Mucosa of stomach (tissue), 1 donor: ENCODE measurements around the gene PDE1C.
"Not testable (repeated sequence)": the region's sequence is repeated elsewhere in the genome, so short reads cannot be mapped to it uniquely, and the experiment has no call there.

Experiments
- H3K27me3 ChIP-seq: one replicate; pipeline ENCODE4 v1.7.0; 2013; ENCODE audit warnings: mild to moderate bottlenecking, low read length; ENCODE audit not compliant: control insufficient read depth, insufficient read depth
- H3K36me3 ChIP-seq: one replicate; pipeline ENCODE4 v1.7.0; 2013; ENCODE audit warnings: low read length; ENCODE audit not compliant: control insufficient read depth, insufficient read depth
- H3K4me1 ChIP-seq: one replicate; pipeline ENCODE4 v1.7.0; 2013; ENCODE audit warnings: mild to moderate bottlenecking, low read length; ENCODE audit not compliant: control insufficient read depth, insufficient read depth
- H3K4me3 ChIP-seq: one replicate; pipeline ENCODE4 v1.7.0; 2013; ENCODE audit warnings: low read length
- H3K9ac ChIP-seq: one replicate; pipeline ENCODE4 v1.7.0; 2013; ENCODE audit warnings: mild to moderate bottlenecking, low read length, moderate library complexity
- H3K9me3 ChIP-seq: one replicate; pipeline ENCODE4 v1.7.0; 2013; ENCODE audit warnings: mild to moderate bottlenecking, low read length, moderate library complexity; ENCODE audit not compliant: control insufficient read depth
- donor health status: Pancreatic carcinoma.

PDE1C gene

GRCh38 chr7:32093415-32094408 is 23.5 kb upstream of the PDE1C start:
- no peaks in the 10 kb centered on the region for H3K4me1 ChIP-seq
- H3K27me3 ChIP-seq = no peaks in the 10 kb centered on the region
- no peaks in the 10 kb centered on the region for H3K9me3 ChIP-seq
- H3K9ac ChIP-seq = no peak overlapping the region
- H3K36me3 ChIP-seq = no peaks in the 10 kb centered on the region
- no peak overlapping the region for H3K4me3 ChIP-seq

DNA sequence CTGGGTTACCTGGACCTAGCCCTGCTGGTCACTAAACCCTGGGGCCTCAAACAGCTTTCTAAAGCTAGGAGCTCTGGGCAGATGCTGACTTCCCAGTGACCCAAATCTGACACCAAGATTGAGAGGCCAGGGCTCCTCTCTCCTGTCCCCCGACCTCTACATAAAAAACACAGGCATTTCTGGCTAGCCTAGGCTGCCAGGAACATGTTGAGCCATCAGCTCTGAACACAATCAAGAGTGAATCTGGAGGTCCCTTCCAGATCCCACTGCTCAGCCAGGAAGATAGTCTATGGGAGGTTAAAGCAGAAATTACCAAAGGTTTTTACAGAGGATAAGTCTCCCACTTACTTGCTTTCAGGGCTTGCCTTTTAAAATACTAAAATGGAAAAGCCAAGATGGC is 22.1 kb upstream of the PDE1C start:
- Histone ChIP-seq H3K36me3 (no peaks in the 10 kb centered on the region), H3K9me3 (no peaks in the 10 kb centered on the region), H3K4me3 (no peak overlapping the region), H3K27me3 (no peaks in the 10 kb centered on the region), H3K4me1 (no peaks in the 10 kb centered on the region), H3K9ac (no peak overlapping the region)

DNA sequence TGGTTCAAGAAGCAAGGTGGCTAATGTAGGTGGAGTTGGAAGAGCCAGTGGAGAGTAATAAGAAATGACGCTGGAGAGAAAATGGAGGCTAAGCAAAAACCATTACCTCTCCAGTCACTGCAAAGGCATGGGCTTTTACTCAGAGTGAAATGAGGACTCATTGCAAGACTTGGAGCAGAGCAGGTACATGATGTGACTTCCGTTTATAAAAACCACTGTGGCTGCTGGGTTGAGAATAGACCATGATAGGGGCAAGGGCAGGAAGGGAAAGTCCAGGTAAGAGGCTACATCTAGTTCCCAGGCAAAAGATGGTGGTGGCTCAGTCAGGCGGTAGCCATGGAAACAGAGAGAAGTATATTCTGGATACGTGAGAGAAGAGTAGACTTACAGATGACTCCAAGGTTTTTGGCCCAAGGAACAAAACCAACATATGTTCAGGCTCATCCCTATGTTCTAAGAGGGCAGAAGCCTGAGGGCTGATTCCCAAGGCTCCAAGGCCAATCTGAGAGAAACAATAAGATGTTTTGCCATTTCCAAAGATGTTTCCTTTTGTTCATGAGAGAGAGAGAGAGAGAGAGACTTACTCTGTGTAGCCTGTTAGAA is 21.5 kb upstream of the PDE1C start:
- H3K27me3 ChIP-seq = no peaks in the 10 kb centered on the region
- no peaks in the 10 kb centered on the region for H3K4me1 ChIP-seq
- no peak overlapping the region for H3K4me3 ChIP-seq
- no peak overlapping the region for H3K9ac ChIP-seq
- H3K9me3 ChIP-seq = no peaks in the 10 kb centered on the region
- no peaks in the 10 kb centered on the region for H3K36me3 ChIP-seq

DNA sequence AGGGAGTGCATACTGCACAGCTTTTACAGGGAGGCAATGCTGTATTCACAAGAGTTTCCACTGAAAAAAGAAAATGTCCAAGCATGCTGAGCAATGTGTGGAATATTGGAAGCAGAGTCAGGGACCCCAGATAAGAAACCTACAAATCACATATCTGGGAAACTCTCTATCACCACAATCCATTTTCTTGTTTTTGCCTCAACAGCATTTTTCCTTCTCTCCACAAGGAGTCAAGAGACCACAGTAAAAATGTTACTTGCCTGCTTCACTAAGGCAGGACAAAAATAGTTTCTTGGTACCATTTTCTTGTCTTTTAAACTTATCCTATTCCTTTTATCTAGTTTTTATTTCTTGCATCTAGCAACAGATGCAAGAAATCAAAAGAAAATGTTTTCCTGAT is 19.5 kb upstream of the PDE1C start:
- no peaks in the 10 kb centered on the region for H3K27me3 ChIP-seq
- H3K4me1 ChIP-seq = no peaks in the 10 kb centered on the region
- H3K36me3 ChIP-seq = no peaks in the 10 kb centered on the region
- H3K9ac ChIP-seq = no peak overlapping the region
- H3K4me3 ChIP-seq = no peak overlapping the region
- no peaks in the 10 kb centered on the region for H3K9me3 ChIP-seq

DNA sequence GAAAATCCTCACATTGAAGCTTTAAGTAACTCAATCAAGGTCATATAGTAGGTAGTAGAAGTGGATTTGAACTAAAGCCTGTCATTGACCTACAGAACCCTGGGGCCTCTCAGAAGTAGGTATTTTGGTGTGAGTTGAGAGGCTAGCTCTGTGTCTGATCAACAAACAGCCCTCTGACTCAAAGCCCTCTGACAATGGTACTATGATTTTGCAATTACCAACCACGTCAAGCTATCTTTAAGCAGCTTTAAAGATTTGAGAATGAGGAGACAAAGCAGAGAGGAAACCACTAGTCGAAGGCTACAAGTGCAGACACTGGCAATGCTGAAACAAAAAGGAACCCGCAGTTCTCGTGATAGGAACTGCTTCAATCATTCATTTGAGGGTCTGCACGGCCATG is 19.0 kb upstream of the PDE1C start:
- Histone ChIP-seq H3K27me3 (no peaks in the 10 kb centered on the region), H3K4me1 (no peaks in the 10 kb centered on the region), H3K9ac (no peak overlapping the region), H3K36me3 (no peaks in the 10 kb centered on the region), H3K4me3 (no peak overlapping the region), H3K9me3 (no peaks in the 10 kb centered on the region)

- no peaks in the 10 kb centered on the region for H3K27me3 ChIP-seq
- H3K4me3 ChIP-seq = no peak overlapping the region
- no peaks in the 10 kb centered on the region for H3K36me3 ChIP-seq
- H3K4me1 ChIP-seq = no peaks in the 10 kb centered on the region
- H3K9ac ChIP-seq = no peak overlapping the region
- no peaks in the 10 kb centered on the region for H3K9me3 ChIP-seq
Observed at GRCh38 chr7:32088451-32088881, 18.3 kb upstream of the PDE1C start.

DNA sequence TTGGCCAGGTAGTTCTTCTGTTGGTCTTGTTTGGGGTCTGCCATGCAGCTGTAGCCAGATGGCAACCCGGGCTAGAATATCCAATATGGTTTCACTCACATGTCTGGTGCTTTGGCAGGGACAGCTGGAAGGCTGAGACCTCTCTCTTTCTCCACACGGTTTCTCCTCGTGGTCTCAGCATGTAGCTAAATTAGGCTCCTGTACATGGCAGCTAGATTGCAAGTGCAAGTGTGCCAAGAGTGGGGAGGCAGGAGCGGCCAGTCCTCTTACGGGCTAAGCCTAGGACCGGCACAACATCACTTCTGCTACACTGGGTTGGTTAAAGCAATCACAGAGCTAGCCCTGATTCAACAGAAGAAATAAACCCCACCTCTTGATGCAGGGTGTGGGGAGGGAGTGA is 9.3 kb upstream of the PDE1C start:
- Histone ChIP-seq H3K9ac (no peak overlapping the region), H3K9me3 (no peaks in the 10 kb centered on the region), H3K36me3 (no peaks in the 10 kb centered on the region), H3K4me3 (no peak overlapping the region), H3K4me1 (no peaks in the 10 kb centered on the region), H3K27me3 (no peaks in the 10 kb centered on the region)

- Histone ChIP-seq H3K4me1 (no peaks in the 10 kb centered on the region), H3K27me3 (no peaks in the 10 kb centered on the region), H3K9ac (no peak overlapping the region), H3K4me3 (no peak overlapping the region), H3K36me3 (no peaks in the 10 kb centered on the region), H3K9me3 (no peaks in the 10 kb centered on the region)
Observed at GRCh38 chr7:32078824-32079223, 8.6 kb upstream of the PDE1C start.

DNA sequence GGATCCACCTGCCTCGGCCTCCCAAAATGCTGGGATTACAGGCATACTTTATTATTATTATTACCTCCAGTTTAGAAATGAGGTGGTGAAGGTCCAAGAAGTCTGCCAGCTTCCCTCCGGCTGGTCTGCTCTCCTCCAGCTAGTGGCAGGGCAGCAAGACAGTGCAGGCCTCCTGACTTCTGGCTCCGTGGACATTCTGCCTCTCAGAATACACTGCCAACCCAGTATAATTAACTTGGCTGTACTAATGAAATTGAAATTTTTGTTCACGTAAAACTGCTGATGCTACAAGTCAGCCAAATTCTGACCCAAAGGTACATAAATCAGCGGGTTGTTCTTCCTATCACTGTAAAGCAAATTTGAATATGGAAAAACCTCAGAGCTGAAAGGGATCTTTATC is 7.6 kb upstream of the PDE1C start:
- Histone ChIP-seq H3K4me3 (no peak overlapping the region), H3K36me3 (no peaks in the 10 kb centered on the region), H3K9me3 (no peaks in the 10 kb centered on the region), H3K9ac (no peak overlapping the region), H3K27me3 (peaks cover under 1% of the 10 kb centered on the region), H3K4me1 (no peaks in the 10 kb centered on the region)

- H3K4me3 ChIP-seq, H3K4me1 ChIP-seq, H3K9me3 ChIP-seq: not testable (repeated sequence)
Observed at GRCh38 chr7:32076802-32077201, 6.6 kb upstream of the PDE1C start.

GRCh38 chr7:32075612-32076011 is 5.4 kb upstream of the PDE1C start:
- Histone ChIP-seq H3K9ac (no peak overlapping the region), H3K36me3 (no peaks in the 10 kb centered on the region), H3K4me1 (no peaks in the 10 kb centered on the region), H3K4me3 (no peak overlapping the region), H3K27me3 (peaks cover 22% of the 10 kb centered on the region), H3K9me3 (no peaks in the 10 kb centered on the region)

More at GRCh38 chr7:32076802-32077201, 6.6 kb upstream of the PDE1C start:
- not testable (repeated sequence) for H3K9ac ChIP-seq, H3K36me3 ChIP-seq
- peaks cover 10% of the 10 kb centered on the region for H3K27me3 ChIP-seq

DNA sequence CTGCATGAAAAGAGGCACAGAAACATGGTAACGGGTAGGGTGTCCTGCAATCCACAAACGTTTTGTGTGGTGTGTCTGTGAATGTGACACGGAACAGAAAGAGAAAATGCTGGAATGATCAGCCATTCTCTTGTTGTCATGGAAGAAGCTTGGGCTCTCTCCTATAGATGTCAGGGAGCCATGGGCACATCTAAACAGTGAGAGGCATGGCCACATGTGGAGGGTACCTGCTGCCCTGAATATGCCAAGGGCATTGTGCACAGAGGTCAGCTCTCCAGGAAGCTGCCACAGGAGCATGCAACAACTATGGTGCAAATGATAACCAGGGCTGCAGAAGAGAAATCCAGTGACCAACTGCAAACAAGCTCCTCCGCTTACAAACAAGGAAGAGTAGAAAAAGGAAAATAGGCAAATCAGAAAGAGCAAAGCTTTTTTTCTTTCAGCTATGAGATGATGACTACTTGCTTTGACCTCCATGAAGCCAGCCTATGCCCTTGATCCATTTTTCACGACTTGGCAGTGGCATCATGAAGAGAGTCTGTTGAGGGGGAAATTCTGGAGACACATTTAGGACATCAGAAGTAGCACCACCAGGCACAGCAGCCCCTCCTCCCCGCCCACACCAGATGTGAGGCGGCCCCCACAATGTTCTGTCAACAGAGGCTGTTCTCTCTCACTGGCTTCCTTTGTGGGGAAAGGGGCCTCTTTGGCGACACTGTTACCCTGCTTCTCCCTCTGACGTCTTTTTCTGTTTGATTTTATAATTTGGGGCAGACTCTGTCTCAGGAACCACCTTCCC is 4.8 kb upstream of the PDE1C start:
- no peak overlapping the region for H3K4me3 ChIP-seq
- H3K4me1 ChIP-seq = no peaks in the 10 kb centered on the region
- H3K9me3 ChIP-seq = no peaks in the 10 kb centered on the region
- H3K9ac ChIP-seq = no peak overlapping the region
- H3K27me3 ChIP-seq = peaks cover 29% of the 10 kb centered on the region
- H3K36me3 ChIP-seq = no peaks in the 10 kb centered on the region
